ENCODE measurements around the gene MET.

DNA sequence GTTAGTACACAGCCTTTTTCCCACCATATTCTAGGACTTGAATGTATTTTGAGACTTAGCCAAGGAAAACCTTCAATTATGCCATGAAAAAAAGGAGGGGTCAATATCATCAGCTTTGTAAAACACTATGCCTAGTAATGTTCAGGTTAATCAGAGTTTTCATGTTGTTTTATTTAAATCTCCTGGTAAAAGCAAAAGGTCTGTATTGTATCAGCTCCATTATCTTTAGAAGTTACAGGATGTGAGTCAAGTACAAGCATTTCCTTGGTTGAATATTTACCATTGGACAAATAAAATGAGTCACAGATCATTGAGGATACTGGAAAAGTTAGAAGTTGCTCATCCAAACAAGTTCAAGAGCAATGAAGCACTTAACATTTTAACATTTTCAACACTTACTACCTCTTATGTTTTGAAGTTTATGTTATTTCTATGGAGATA, 100.4 kb downstream of the MET start:
- TF ChIP-seq CTCF (conservative IDR thresholded peaks at IDR 0.05 in 1 of 2, IDR thresholded peaks at IDR 0.05 in 1 of 2; ENCODE audit: extremely low read depth in 1 of 2, insufficient read depth in 1 of 2, low read depth in 1 of 2, low read length in 2 of 2) (no peak), EZH2 (IDR thresholded peaks at IDR 0.05; ENCODE audit: borderline replicate concordance, low read length) (no peak)

Data from mammary epithelial cell (primary cell).